ENCODE results near the gene HIVEP3. TPM values are rescaled to one million over a fixed set of nuclear protein-coding genes. Genes with fewer than 3 reads are reported as not detected.

The HIVEP3 gene
- total RNA-seq, 1 donor from 2014 or later: 8.9 TPM

DNA sequence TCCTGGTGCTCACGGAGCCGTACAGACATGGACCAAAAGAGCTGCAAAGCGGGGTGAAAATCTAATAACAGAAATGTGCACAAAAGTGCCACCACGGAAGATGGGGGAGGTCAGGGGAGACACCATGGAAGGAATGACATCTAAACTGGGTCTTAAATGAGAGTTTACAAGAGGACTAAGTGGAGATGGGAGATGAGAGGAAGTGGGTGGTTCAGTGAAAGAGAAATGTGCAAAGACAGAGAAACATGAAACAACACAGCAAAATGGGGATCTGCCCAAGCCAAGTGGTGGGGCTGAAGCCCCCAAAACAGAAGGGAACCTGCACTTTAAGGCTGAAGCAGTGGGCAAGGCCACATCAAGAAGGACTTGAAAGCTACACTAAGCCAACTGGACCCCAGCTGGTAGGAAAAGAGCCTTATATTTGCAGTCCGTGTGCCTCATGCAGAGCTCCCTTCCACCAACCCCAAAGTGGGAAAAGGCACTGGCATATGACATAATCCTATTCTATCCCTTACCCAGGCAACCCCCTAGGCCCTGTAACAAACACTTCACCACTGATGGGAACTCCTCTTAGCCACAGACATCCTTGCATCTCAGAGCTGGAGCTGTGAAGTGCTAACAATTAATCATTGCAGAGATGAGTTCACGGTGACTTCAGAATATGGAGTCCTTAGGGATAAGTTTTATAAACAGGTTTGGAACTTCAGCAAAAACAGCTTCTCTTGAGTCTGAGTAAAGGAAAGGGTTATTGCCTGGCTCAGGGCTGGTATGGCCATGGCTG, 235.7 kb downstream of the HIVEP3 start:
- TF ChIP-seq, protein P1, sequence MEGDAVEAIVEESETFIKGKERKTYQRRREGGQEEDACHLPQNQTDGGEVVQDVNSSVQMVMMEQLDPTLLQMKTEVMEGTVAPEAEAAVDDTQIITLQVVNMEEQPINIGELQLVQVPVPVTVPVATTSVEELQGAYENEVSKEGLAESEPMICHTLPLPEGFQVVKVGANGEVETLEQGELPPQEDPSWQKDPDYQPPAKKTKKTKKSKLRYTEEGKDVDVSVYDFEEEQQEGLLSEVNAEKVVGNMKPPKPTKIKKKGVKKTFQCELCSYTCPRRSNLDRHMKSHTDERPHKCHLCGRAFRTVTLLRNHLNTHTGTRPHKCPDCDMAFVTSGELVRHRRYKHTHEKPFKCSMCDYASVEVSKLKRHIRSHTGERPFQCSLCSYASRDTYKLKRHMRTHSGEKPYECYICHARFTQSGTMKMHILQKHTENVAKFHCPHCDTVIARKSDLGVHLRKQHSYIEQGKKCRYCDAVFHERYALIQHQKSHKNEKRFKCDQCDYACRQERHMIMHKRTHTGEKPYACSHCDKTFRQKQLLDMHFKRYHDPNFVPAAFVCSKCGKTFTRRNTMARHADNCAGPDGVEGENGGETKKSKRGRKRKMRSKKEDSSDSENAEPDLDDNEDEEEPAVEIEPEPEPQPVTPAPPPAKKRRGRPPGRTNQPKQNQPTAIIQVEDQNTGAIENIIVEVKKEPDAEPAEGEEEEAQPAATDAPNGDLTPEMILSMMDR (IDR thresholded peaks at IDR 0.05; ENCODE audit: insufficient read depth, low read depth, low read length): no peak
- no peak for TF ChIP-seq EZH2 (IDR thresholded peaks at IDR 0.05; ENCODE audit: insufficient read depth, low read length)
- Mint-ChIP-seq H3K27me3 (ENCODE audit: low read depth, unreplicated experiment) (peaks cover 26% of the 10 kb centered on the region), H3K36me3 (ENCODE audit: low read depth, unreplicated experiment) (no peaks in the 10 kb centered on the region), H3K9me3 (ENCODE audit: unreplicated experiment) (no peaks in the 10 kb centered on the region), H3K4me3 (ENCODE audit: unreplicated experiment) (no peak overlapping the region), H3K4me1 (ENCODE audit: low read depth, unreplicated experiment) (peaks cover 16% of the 10 kb centered on the region), H3K27ac (ENCODE audit: unreplicated experiment) (peak overlapping the region; percentile 15)
- H3K9ac ChIP-seq (ENCODE audit: low read length): no peak overlapping the region
- H3K9me3 ChIP-seq (ENCODE audit: insufficient read depth, low read depth, low read length): no peaks in the 10 kb centered on the region
- H3K27me3 ChIP-seq (ENCODE audit: insufficient read depth, low read length): no peaks in the 10 kb centered on the region
- FAIRE-seq: no peak
- H3K4me2 ChIP-seq (ENCODE audit: low read length): peak overlapping the region; percentile 24
- no peaks in the 10 kb centered on the region for H3K79me2 ChIP-seq (ENCODE audit: insufficient read depth, low read length)
- no peak for DNase-seq (ENCODE audit: low read depth)
- no peaks in the 10 kb centered on the region for H4K20me1 ChIP-seq (ENCODE audit: insufficient read depth, low read length)
- no peak overlapping the region for H3K4me3 ChIP-seq (ENCODE audit: insufficient read depth, low read depth, low read length)
- H3K27ac ChIP-seq (ENCODE audit: low read depth, low read length): no peak overlapping the region
- no peaks in the 10 kb centered on the region for H3K36me3 ChIP-seq (ENCODE audit: insufficient read depth, low read length)
- H3K4me1 ChIP-seq (ENCODE audit: insufficient read depth, low read length): peaks cover 34% of the 10 kb centered on the region
- no peak overlapping the region for H2AFZ ChIP-seq (ENCODE audit: low read depth, low read length)

DNA sequence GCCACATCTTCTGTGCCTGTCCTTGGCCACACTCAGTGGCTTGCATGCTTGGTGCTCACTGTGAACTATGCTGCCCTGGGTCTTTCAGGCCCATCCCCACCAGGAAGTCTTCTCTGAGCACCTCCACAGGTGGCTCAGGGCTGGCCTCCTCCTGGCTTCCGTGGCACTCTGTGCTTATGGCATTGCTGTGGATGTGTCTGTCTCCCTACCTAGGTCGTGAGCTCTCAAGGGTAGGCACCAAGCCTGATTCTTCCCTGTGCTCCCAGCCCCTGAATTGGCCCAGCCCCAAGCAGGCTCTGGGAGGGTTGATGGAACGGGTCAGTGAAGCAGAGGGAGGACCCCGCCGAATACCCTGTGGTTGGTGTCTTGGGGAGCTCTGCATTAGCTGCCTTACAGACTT, 236.6 kb downstream of the HIVEP3 start:
- H3K27me3 Mint-ChIP-seq (ENCODE audit: low read depth, unreplicated experiment): peaks cover 20% of the 10 kb centered on the region
- Histone ChIP-seq H3K27me3 (ENCODE audit: insufficient read depth, low read length) (no peaks in the 10 kb centered on the region), H3K9ac (ENCODE audit: low read length) (no peak overlapping the region), H4K20me1 (ENCODE audit: insufficient read depth, low read length) (no peaks in the 10 kb centered on the region), H3K36me3 (ENCODE audit: insufficient read depth, low read length) (no peaks in the 10 kb centered on the region), H2AFZ (ENCODE audit: low read depth, low read length) (no peak overlapping the region), H3K27ac (ENCODE audit: low read depth, low read length) (no peak overlapping the region), H3K9me3 (ENCODE audit: insufficient read depth, low read depth, low read length) (no peaks in the 10 kb centered on the region), H3K4me2 (ENCODE audit: low read length) (no peak overlapping the region), H3K79me2 (ENCODE audit: insufficient read depth, low read length) (no peaks in the 10 kb centered on the region), H3K4me1 (ENCODE audit: insufficient read depth, low read length) (peaks cover 42% of the 10 kb centered on the region), H3K4me3 (ENCODE audit: insufficient read depth, low read depth, low read length) (no peak overlapping the region)
- FAIRE-seq: no peak
- H3K9me3 Mint-ChIP-seq (ENCODE audit: unreplicated experiment): no peaks in the 10 kb centered on the region
- TF ChIP-seq, protein P1 (IDR thresholded peaks at IDR 0.05; ENCODE audit: insufficient read depth, low read depth, low read length): no peak
- TF ChIP-seq EZH2 (IDR thresholded peaks at IDR 0.05; ENCODE audit: insufficient read depth, low read length): no peak
- H3K36me3 Mint-ChIP-seq (ENCODE audit: low read depth, unreplicated experiment): no peaks in the 10 kb centered on the region
- H3K4me3 Mint-ChIP-seq (ENCODE audit: unreplicated experiment): no peak overlapping the region
- DNase-seq (ENCODE audit: low read depth): no peak
- peak overlapping the region; percentile 6 for H3K27ac Mint-ChIP-seq (ENCODE audit: unreplicated experiment)
- H3K4me1 Mint-ChIP-seq (ENCODE audit: low read depth, unreplicated experiment): peaks cover 25% of the 10 kb centered on the region

All from astrocyte (in vitro differentiated cells and primary cell).